ENCODE data around the gene CDH4.

The CDH4 gene

GRCh38 chr20:61765871-61766654 lies 514.0 kb downstream of the CDH4 start:
- no peak for DNase-seq (ENCODE audit: low read depth)

DNA sequence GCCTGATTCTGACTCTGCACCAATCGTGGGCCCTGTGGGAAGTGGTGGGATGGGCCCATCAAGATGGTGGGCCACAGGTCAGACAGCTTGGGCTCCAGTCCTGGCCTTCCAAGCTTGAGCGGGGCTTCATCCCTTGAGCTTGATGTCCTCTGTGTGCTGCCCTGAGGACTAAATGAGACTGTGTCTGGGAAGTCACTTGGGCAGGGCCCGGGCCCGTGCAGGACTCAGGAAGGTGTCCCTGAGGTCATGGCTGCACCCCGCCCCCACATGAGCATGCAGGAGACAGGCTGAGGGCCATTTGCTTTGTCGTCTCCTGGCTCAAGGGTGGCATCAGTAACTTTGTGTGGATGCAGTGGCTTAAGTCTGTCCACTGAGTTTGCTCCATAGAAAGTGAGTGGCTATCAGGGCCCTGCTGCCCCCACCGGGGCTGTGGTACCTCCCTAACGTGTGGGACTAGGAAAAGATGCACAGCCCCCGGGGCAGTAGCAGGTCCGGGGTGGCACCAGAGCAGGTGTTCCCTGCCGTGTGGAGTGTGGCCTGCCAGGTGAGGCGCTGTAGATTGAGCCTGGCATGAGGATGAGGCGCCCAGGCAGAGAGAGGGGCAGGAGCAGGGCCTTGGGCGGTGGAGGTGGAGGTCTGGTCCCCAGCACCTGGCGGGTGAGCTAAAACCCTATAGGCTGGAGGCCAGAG lies 515.0 kb downstream of the CDH4 start:
- no peak for DNase-seq (ENCODE audit: low read depth)

DNA sequence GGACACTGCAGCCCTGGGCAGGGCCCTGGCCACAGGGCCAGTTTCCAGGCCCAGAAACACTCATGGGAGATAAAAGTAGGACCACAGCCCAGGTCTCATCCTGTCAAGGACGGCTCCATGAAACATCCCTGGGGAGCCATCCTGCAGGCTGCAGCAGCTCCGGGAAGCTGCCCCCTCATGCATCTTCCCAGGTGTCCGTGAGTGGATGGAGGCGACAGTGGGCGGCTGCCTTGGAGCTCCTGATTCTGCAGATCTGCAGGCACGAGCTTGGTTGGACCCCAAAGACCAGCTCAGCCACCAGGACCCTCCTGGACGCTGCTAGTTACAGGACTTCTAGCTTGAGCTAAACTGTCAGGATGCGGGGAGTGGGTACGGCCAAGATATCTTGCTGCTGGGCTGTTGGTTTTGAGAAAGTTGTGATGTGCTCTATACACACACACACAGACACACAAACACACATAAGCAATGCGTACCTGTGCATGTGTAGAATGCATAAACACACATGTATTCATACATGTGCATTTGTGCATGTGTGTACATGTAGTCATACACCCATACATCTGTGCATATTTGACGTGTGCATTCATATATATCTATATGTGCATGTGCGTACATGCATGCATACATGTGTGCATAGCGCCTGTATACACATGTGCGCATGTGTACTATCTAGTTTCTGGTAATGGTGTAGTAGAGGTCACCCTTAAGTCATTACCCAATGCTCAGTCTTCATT lies 515.9 kb downstream of the CDH4 start:
- DNase-seq (ENCODE audit: low read depth) = no peak

DNA sequence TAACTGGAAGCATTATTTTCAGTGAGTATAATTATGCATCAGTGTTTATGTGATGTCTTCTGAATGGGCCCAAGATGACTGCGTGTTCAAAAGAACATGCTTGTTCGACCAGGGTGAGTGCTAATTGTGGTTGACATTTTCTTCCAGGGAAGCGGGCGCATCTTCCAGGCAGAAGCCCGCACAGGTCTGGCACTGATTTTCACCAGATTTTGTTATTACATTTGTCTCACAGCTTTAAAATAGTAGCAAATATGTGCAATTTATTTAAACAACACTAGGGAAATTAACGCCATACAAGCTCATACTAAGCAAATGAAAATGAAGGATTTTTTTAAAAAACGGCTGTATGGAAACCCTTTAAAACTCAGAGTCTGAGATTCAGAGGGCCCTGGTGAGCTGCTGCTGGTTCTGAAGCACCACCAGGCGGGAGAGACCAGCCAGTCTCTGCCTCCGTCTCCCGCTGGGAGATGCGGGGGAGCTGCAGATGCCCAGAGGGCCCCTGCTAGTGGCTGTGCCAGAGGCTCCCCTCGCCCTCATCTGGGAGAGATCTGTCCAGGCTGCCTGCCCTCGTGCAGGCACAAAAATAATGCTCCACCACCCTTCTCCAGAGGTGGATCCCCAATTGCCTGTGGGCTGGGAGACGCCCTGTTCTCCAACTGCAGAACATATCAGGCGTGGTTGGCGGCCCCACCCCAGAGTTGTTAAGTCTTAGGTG lies 516.7 kb downstream of the CDH4 start:
- DNase-seq (ENCODE audit: low read depth) = no peak

- no peak for DNase-seq (ENCODE audit: low read depth)
These were observed 517.3 kb downstream of the CDH4 start for GRCh38 chr20:61769286-61769832.

DNA sequence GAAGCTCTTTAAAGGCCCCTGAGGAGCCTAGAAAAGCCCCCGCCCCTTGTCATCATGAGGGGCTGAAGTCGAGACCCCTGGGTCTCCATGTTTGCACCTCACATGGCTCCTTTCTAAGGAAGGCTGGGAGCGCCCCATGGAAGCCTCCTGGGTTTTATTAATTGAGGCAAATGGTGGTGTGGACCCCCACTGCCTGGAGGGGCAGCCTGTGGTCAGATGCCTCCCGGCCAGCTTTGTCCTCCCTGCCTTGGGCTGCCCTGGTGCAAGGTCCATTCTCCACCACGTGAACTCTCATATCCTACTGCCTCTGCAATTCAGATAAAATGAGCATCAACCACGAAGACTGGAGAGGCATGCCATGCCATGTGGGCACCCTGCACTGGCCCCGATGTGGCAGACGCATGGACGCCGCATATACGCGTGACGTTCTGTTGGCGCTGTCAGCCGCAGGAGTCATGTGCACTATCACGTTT lies 518.1 kb downstream of the CDH4 start:
- DNase-seq (ENCODE audit: low read depth) = no peak

GRCh38 chr20:61771805-61772350 lies 519.8 kb downstream of the CDH4 start:
- no peak for DNase-seq (ENCODE audit: low read depth)

GRCh38 chr20:61772828-61773631 lies 521.0 kb downstream of the CDH4 start:
- DNase-seq (ENCODE audit: low read depth) = no peak

DNA sequence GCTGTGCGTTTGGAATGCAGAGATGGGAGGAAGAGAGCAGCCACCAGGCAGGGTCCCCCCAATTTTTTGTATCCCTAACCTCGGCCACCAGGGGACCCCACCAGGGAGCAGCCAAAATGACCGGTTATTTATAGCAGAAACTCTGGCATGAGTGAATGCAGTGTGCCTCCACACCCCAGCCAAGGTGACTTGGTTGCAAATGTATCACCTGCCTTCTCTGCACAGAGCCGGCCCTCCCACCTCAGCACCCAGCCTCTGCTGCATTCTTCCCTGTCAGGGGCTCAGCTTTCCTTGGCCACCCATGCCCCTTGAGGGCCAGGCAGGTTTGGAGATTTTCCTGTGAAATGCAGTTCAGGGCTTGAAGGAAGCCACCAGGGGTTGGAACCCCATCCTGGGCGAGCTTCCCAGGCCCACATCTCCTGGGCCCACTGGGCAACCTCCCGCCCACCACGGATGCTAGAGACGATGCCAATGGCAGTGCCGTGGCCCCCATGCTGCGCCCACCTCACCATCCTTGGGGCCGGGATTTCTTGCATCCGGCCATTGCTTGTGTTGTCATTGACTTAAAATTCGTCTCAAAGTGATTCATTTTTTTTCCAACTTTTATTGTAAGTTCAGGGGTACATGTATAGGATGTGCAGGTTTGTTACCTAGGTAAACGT lies 522.0 kb downstream of the CDH4 start:
- DNase-seq (ENCODE audit: low read depth) = no peak

GRCh38 chr20:61775423-61775822 lies 523.4 kb downstream of the CDH4 start:
- no peak for DNase-seq (ENCODE audit: low read depth)

DNA sequence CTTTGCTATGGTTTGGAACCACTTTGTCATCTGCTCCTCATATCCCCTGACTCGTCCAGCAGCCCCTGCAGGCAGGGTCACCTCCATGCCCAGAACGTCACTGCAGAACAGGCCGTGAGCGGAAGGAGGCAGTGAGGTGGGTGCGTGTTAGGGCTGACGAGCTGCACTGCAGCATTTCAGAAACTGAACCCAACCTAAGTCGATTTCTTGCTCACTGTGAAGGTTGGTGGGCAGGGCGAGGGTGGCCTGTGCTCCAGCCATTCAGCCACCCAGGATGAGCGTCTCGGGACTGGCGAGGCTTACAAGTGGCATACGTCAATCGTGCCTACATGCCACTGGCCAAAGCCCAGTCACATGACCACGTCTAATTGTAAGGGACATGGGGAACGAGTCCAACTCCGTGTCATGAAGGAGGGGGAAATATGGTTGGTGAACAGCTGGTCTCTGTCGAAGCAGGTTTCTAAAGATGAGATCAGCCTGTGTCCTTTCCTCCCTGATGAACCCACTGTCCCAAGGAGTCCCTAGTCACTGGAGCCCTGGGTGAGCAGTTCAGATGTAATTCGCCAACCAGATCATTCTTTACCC lies 524.5 kb downstream of the CDH4 start:
- no peak for DNase-seq (ENCODE audit: low read depth)

DNA sequence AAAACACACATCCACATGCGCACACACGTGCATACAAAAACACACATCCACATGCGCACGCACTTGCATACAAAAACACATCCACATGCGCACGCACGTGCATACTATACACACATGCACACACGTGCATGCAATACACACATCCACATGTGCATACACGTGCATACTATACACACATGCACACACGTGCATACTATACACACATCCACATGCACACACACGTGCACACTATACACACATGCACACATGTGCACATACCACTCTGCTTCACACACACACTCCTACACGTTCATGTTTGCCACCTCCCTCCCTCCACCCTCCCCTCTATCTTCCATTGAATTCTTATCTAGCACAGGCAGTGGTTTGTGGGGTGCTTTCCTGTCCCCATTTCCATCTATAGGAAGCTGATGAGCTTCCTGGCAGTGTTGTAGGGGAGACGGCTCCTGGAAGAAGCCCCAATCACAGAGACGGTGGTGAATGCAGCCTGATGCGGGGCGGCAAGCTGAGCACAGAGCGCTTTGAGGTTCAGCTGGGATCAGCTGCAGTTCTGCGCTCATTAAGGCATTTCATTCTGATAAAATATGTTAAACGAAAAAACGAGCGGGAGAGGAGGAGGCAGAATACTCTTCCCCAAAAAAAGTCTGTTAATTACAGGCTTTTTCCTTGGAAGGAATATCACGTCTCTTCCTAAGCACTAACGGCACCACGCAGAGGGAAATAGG lies 525.9 kb downstream of the CDH4 start:
- DNase-seq (ENCODE audit: low read depth) = no peak

- no peak for DNase-seq (ENCODE audit: low read depth)
These were observed 526.4 kb downstream of the CDH4 start for GRCh38 chr20:61778495-61778863.

DNA sequence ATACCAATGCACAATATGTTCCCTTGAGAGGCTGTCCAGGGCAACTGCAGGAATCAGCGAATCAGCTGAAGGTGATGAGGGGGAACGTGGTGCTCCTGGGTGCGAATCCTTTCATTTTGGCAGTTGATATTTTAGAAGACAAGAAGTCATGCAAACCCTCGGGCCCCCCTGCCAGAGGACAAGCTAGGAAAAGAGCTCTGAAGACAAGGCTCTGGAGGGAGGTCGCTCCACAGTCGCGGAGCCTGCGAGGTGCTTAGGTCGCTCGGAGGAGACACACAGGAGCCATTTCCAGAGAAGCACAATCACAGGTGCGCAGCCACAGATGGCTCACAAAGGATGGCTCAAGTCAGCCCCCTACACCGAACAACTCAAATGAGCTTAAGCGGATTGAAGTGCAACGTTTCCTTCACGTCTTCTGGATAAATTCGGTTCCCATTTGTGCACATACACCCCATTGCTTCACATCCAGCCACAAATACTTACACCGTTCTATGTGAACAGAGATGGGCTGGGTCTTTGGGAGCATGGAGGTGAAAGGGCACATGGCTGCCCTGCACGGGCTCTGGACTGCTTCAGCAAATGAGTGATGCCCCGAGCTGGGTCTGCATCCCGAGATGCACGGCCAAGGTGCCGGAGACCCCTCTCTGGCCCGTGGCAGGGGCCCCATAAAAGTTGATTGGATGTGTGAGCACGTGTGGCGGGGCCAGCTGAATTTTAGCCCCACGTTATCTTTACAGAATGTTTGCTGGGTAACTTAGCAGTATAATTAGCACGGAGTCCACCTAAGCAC lies 527.3 kb downstream of the CDH4 start:
- no peak for DNase-seq (ENCODE audit: low read depth)

DNA sequence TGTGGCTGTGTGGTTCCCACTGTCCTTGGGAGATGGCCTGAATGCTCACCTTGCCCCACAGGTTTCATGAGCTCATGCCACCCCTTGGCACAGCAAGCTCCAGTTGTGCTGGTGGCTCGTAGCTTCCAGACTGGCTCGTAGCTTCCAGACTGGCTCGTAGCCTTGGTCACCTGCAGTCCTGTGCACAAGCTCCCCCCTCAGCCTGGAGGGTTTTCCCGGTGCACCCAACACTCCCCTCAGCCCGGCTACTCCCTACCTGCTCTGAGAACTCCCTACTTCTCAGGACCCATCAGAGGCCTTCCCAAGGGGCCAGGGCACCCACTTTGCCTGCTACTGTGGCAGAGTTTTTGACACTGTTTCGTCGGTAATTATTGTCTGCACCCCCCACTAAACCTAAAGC lies 528.0 kb downstream of the CDH4 start:
- DNase-seq (ENCODE audit: low read depth) = no peak

GRCh38 chr20:61784801-61785566 lies 532.9 kb downstream of the CDH4 start:
- no peak for DNase-seq (ENCODE audit: low read depth)

DNA sequence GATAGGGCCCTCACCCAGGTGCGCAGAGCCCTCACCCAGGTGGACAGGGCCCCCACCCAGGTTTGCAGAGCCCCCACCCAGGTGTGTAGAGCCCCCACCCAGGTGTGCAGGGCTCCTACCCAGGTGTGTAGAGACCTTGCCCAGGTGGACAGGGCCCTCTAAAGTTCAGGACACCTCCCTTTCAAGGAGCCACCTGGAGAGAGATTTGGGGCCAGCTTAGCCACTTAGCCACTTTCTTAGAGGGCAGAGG lies 533.4 kb downstream of the CDH4 start:
- DNase-seq (ENCODE audit: low read depth) = no peak

- DNase-seq (ENCODE audit: low read depth) = no peak
These were observed 534.2 kb downstream of the CDH4 start for GRCh38 chr20:61786230-61786629.
